IMR-90 (cell line): ENCODE data around the gene NCAM1. TPM values are rescaled to one million over a fixed set of nuclear protein-coding genes. Genes with fewer than 3 reads are reported as not detected.

ENCODE experiments used
- ATAC-seq: fragments of 200-7000 bp; cut with Tn5 transposase; 2 replicates; pipeline ENCODE4 v1.9.1; 2020; ENCODE audit warnings: low read depth, mild to moderate bottlenecking, moderate library complexity
- BruUV-seq: library from RNA; stranded (reverse); fragments of 400-500 nt; replicated peaks from 2 replicates; lab custom pipeline; 2021; lab: Mats Ljungman, UMichigan
- CTCF ChIA-PET: fragments of 300-600 bp; formaldehyde crosslinking; extraction: SDS; loops from one replicate; lab custom pipeline; 2021; ENCODE audit warnings: antibody characterized with exemption; lab: Yijun Ruan, JAX
- POLR2A ChIA-PET: fragments of 300-600 bp; sonication (Branson Sonifier 250); formaldehyde crosslinking; loops from one replicate; lab custom pipeline; 2022; ENCODE audit warnings: antibody characterized with exemption; ENCODE audit not compliant: unreplicated experiment; lab: Charles Lee
- DNase-seq: peaks from one replicate; pipeline ENCODE4 v3.0.0; 2013
- H2AFZ ChIP-seq: replicated peaks from 2 replicates; pipeline ENCODE3; 2013; ENCODE audit warnings: low read length, mild to moderate bottlenecking; ENCODE audit not compliant: poor library complexity
- H2AK5ac ChIP-seq: 2 replicates; pipeline ENCODE4 v1.6.1; 2013; ENCODE audit warnings: low read depth, low read length, inconsistent platforms
- H2AK9ac ChIP-seq: replicated peaks from 2 replicates; pipeline ENCODE3; 2013; ENCODE audit warnings: mild to moderate bottlenecking, low read depth, low read length, moderate library complexity; ENCODE audit not compliant: poor library complexity
- H2BK120ac ChIP-seq: 2 replicates; pipeline ENCODE4 v1.6.1; 2013; ENCODE audit warnings: low read depth, low read length, inconsistent platforms
- H2BK15ac ChIP-seq: 3 replicates; pipeline ENCODE4 v1.6.1; 2013; ENCODE audit warnings: low read depth, low read length, inconsistent platforms
- H2BK20ac ChIP-seq: 2 replicates; pipeline ENCODE4 v1.6.1; 2013; ENCODE audit warnings: low read depth, mild to moderate bottlenecking, inconsistent platforms, low read length, moderate library complexity
- H2BK5ac ChIP-seq: 2 replicates; pipeline ENCODE4 v1.6.1; 2013; ENCODE audit warnings: mild to moderate bottlenecking, low read depth, low read length, inconsistent platforms; ENCODE audit not compliant: poor library complexity, severe bottlenecking
- H3K14ac ChIP-seq: replicated peaks from 2 replicates; pipeline ENCODE4 v1.6.1; 2013; ENCODE audit warnings: low read depth, low read length, inconsistent platforms
- H3K18ac ChIP-seq: 2 replicates; pipeline ENCODE4 v1.6.1; 2013; ENCODE audit warnings: low read depth, low read length, control low read depth
- H3K23ac ChIP-seq: 2 replicates; pipeline ENCODE4 v1.6.1; 2013; ENCODE audit warnings: low read depth, low read length, inconsistent platforms
- H3K27ac ChIP-seq: 2 replicates; pipeline ENCODE4 v1.5.1; 2013; ENCODE audit warnings: mild to moderate bottlenecking, control low read depth, low read length; ENCODE audit not compliant: insufficient read depth
- H3K27me3 ChIP-seq: 2 replicates; pipeline ENCODE4 v1.6.1; 2013; ENCODE audit warnings: low read length; ENCODE audit not compliant: control insufficient read depth, insufficient read depth
- H3K36me3 ChIP-seq: 2 replicates; pipeline ENCODE4 v1.6.1; 2013; ENCODE audit warnings: low read length, mixed read lengths; ENCODE audit not compliant: control insufficient read depth, insufficient read depth
- H3K4ac ChIP-seq: 2 replicates; pipeline ENCODE4 v1.6.1; 2013; ENCODE audit warnings: low read depth, low read length, inconsistent platforms
- H3K4me1 ChIP-seq: 2 replicates; pipeline ENCODE4 v1.6.1; 2013; ENCODE audit warnings: low read length, mixed read lengths; ENCODE audit not compliant: control insufficient read depth, insufficient read depth
- H3K4me2 ChIP-seq: 2 replicates; pipeline ENCODE4 v1.6.1; 2013; ENCODE audit warnings: low read depth, mild to moderate bottlenecking, control low read depth, low read length, moderate library complexity
- H3K4me3 ChIP-seq: 2 replicates; pipeline ENCODE4 v1.5.1; 2013; ENCODE audit warnings: low read depth, mild to moderate bottlenecking, control low read depth, low read length, moderate library complexity; ENCODE audit not compliant: insufficient read depth
- H3K56ac ChIP-seq: 2 replicates; pipeline ENCODE4 v1.6.1; 2013; ENCODE audit warnings: low read length, inconsistent platforms; ENCODE audit not compliant: insufficient read depth; ENCODE audit errors: extremely low read depth
- H3K79me1 ChIP-seq, 2 experiments: 2 replicates each; pipeline ENCODE4 v1.6.1; 2013; ENCODE audit warnings: low read length in 2 of 2, inconsistent platforms in 1 of 2, low read depth in 1 of 2
- H3K9ac ChIP-seq: 2 replicates; pipeline ENCODE4 v1.6.1; 2013; ENCODE audit warnings: low read depth, low read length, control low read depth
- H3K9me1 ChIP-seq: 2 replicates; pipeline ENCODE4 v1.6.1; 2013; ENCODE audit warnings: low read length, inconsistent platforms; ENCODE audit not compliant: insufficient read depth
- H3K9me3 ChIP-seq: 2 replicates; pipeline ENCODE4 v1.6.1; 2013; ENCODE audit warnings: low read length; ENCODE audit not compliant: control insufficient read depth, insufficient read depth
- H4K20me1 ChIP-seq: 2 replicates; pipeline ENCODE4 v1.6.1; 2013; ENCODE audit warnings: low read length, inconsistent platforms; ENCODE audit not compliant: insufficient read depth
- H4K5ac ChIP-seq: 2 replicates; pipeline ENCODE4 v1.6.1; 2013; ENCODE audit warnings: mild to moderate bottlenecking, low read depth, low read length, control low read depth
- H4K8ac ChIP-seq, 2 experiments: 2 replicates each; pipeline ENCODE4 v1.6.1; 2013; ENCODE audit warnings: low read depth in 2 of 2, low read length in 2 of 2, control low read depth in 1 of 2, inconsistent platforms in 1 of 2
- H4K91ac ChIP-seq: 2 replicates; pipeline ENCODE4 v1.6.1; 2013; ENCODE audit warnings: low read depth, low read length, inconsistent platforms; ENCODE audit not compliant: insufficient read depth
- BHLHE40 ChIP-seq: fragments of 150-350 bp; IDR thresholded peaks from 2 replicates; pipeline ENCODE4 v1.6.1; 2016; ENCODE audit warnings: mild to moderate bottlenecking, low read depth, low read length
- CHD1 ChIP-seq: IDR thresholded peaks from 2 replicates; pipeline ENCODE4 v1.6.1; 2012; ENCODE audit warnings: low read depth, low read length, improper control_type of control experiment
- MAZ ChIP-seq: IDR thresholded peaks from 2 replicates; pipeline ENCODE4 v1.6.1; 2012; ENCODE audit warnings: low read depth, mild to moderate bottlenecking, low read length, improper control_type of control experiment, moderate library complexity, borderline replicate concordance
- NFE2L2 ChIP-seq: fragments of 150-350 bp; IDR thresholded peaks from 2 replicates; pipeline ENCODE4 v1.6.1; 2016; ENCODE audit warnings: low read depth, mild to moderate bottlenecking, low read length
- POLR2A ChIP-seq: IDR thresholded peaks from 2 replicates; pipeline ENCODE4 v1.6.1; 2012; ENCODE audit warnings: mild to moderate bottlenecking, low read depth, low read length
- RCOR1 ChIP-seq: IDR thresholded peaks from 2 replicates; pipeline ENCODE4 v1.6.1; 2012; ENCODE audit warnings: mild to moderate bottlenecking, low read length, improper control_type of control experiment; ENCODE audit not compliant: insufficient replicate concordance
- SMC3 ChIP-seq: fragments of 150-350 bp; IDR thresholded peaks from 2 replicates; pipeline ENCODE4 v1.6.1; 2016; ENCODE audit warnings: low read depth, mild to moderate bottlenecking, antibody characterized with exemption, low read length, moderate library complexity
- WGBS, 2 experiments: methylation state at CpG; one replicate each; pipeline versions ENCODE4 v1.1.5 to v1.1.7; 2013; ENCODE audit warnings: missing lambda C conversion rate in 2 of 2; ENCODE audit not compliant: insufficient read length in 1 of 2; ENCODE audit errors: extremely low coverage in 2 of 2; 5-methylcytosine and 5-hydroxymethylcytosine counted together
- dilution Hi-C: fragments of 300-500 bp; cut with HindIII; formaldehyde crosslinking; loops from one replicate; pipeline ENCODE4 v1.14.3; 2018; ENCODE audit warnings: low sequenced_read_pairs; ENCODE audit not compliant: unreplicated experiment
- in situ Hi-C: fragments of 300-500 bp; cut with MboI; formaldehyde crosslinking; loops from 3 replicates; pipeline ENCODE4 v1.14.3; 2019; ENCODE audit warnings: low sequenced_read_pairs, inconsistent platforms, mixed read lengths
- intact Hi-C: fragments of 100-400 bp; cut with micrococcal nuclease; formaldehyde crosslinking; loops from 2 replicates; pipeline ENCODE4 v1.10.0; 2022
- polyA plus RNA-seq, 3 experiments: library from polyadenylated mRNA; depleted of rRNA; stranded (reverse); fragments of >200 nt; gene quantifications; 2 replicates each; pipeline ENCODE4 v1.2.3, GENCODE V29; 2012; ENCODE audit warnings: low replicate concordance in 1 of 3
- total RNA-seq: library from RNA; depleted of rRNA; stranded (reverse); fragments of >200 nt; gene quantifications from 2 replicates; pipeline ENCODE4 v1.2.3, GENCODE V29; 2012
- TF ChIP-seq, protein P1 (sequence below): fragments of 150-350 bp; IDR thresholded peaks from 2 replicates; pipeline ENCODE4 v1.6.1; 2017; ENCODE audit warnings: mild to moderate bottlenecking, antibody characterized with exemption, low read length, low read depth
- TF ChIP-seq, protein P2 (sequence below): conservative IDR thresholded peaks from 2 replicates; pipeline ENCODE4 v1.5.1; 2012; ENCODE audit warnings: mild to moderate bottlenecking, low read depth, low read length, improper control_type of control experiment

The NCAM1 gene
- total and polyA plus RNA-seq, 2 of the 4 experiments (the other 2 are of a cell fraction), result 0.09 to 0.18 TPM

DNA sequence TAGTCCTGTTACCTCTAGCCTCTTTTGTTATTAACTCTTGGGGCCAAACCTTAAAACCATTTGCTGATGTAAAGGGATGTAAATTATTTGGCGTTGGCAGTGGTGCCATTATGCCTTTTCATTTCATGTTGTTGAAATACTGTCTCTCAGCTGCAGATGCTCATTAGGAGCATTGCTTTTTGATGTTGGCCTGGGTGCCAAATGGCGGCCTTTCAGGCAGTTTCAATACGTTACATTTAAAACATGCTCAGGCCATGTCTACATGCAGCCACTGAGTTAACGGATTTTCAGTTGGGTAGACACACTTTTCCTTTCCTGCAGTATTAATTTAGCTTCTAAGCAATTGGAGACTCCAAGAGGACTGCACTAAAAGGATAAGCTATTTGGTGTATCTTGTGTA lies 5.3 kb downstream of the NCAM1 start:
- no peak for TF ChIP-seq MAZ
- TF ChIP-seq, protein P1, sequence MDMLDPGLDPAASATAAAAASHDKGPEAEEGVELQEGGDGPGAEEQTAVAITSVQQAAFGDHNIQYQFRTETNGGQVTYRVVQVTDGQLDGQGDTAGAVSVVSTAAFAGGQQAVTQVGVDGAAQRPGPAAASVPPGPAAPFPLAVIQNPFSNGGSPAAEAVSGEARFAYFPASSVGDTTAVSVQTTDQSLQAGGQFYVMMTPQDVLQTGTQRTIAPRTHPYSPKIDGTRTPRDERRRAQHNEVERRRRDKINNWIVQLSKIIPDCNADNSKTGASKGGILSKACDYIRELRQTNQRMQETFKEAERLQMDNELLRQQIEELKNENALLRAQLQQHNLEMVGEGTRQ, result no peak
- TF ChIP-seq BHLHE40, result no peak
- no peak for TF ChIP-seq NFE2L2
- TF ChIP-seq, protein P2, sequence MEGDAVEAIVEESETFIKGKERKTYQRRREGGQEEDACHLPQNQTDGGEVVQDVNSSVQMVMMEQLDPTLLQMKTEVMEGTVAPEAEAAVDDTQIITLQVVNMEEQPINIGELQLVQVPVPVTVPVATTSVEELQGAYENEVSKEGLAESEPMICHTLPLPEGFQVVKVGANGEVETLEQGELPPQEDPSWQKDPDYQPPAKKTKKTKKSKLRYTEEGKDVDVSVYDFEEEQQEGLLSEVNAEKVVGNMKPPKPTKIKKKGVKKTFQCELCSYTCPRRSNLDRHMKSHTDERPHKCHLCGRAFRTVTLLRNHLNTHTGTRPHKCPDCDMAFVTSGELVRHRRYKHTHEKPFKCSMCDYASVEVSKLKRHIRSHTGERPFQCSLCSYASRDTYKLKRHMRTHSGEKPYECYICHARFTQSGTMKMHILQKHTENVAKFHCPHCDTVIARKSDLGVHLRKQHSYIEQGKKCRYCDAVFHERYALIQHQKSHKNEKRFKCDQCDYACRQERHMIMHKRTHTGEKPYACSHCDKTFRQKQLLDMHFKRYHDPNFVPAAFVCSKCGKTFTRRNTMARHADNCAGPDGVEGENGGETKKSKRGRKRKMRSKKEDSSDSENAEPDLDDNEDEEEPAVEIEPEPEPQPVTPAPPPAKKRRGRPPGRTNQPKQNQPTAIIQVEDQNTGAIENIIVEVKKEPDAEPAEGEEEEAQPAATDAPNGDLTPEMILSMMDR, result no peak
- TF ChIP-seq CHD1, result no peak
- TF ChIP-seq POLR2A, result no peak
- TF ChIP-seq SMC3, result no peak
- TF ChIP-seq RCOR1, result no peak
- Histone ChIP-seq H3K4me3 (no peak overlapping the region), H3K4me1 (no peaks in the 10 kb centered on the region; the same call in 1 of the 2 replicates), H2BK20ac (no peak overlapping the region), H3K4ac (no peak overlapping the region), H3K27me3 (peaks cover 22% of the 10 kb centered on the region), H3K56ac (no peak overlapping the region), H3K9me3 (no peaks in the 10 kb centered on the region), H4K91ac (no peak overlapping the region), H3K36me3 (no peaks in the 10 kb centered on the region), H2BK5ac (no peak overlapping the region), H3K23ac (no peak overlapping the region), H2BK120ac (no peak overlapping the region), H2BK15ac (no peak overlapping the region), H4K8ac (no peak overlapping the region), H2AK9ac (no peak overlapping the region), H2AK5ac (no peak overlapping the region), H3K9ac (no peak overlapping the region), H3K4me2 (no peak overlapping the region), H3K27ac (no peak overlapping the region), H3K18ac (no peak overlapping the region), H4K5ac (no peak overlapping the region), H4K20me1 (no peaks in the 10 kb centered on the region), H3K79me1 (no peaks in the 10 kb centered on the region), H3K9me1 (no peaks in the 10 kb centered on the region), H2AFZ (no peak overlapping the region), H3K14ac (no peak overlapping the region)
- no peak for ATAC-seq
- in situ Hi-C loops, result no loop called here
- dilution Hi-C loops, result no loop called here
- 71% methylated on average over 2 of the region's 4 CpGs; no CpG with 5 or more reads in 1 of the 2 experiments for WGBS, 2 experiments
- CTCF ChIA-PET, result no interaction called here
- no peak for DNase-seq
- intact Hi-C loops, result loop anchor here (10.0 kb wide), 1 partner anchor 672 kb away; no protein-coding TSS in a partner anchor
- BruUV-seq, result no TSS peak
- POLR2A ChIA-PET, result no interaction called here
